GM13977 (cell line): ENCODE data around the gene POLR2C.
"Not testable (repeated sequence)": the region's sequence is repeated elsewhere in the genome, so short reads cannot be mapped to it uniquely, and the experiment has no call there.

ENCODE experiments used
- DNase-seq: peaks from one replicate; pipeline ENCODE4 v3.0.0; 2012; ENCODE audit warnings: low spot score
- in situ Hi-C: fragments of 300-500 bp; cut with MboI; formaldehyde crosslinking; loops from one replicate; pipeline ENCODE4 v1.12.0; 2022; ENCODE audit warnings: low sequenced_read_pairs, low pct_unique_long_range_greater_than_20kb, mixed read lengths, inconsistent platforms; ENCODE audit not compliant: unreplicated experiment
- TF ChIP-seq, protein P1 (sequence below): IDR thresholded peaks from 2 replicates; pipeline ENCODE4 v1.5.1; 2012; ENCODE audit warnings: mild to moderate bottlenecking, control low read depth; ENCODE audit not compliant: insufficient read depth; ENCODE audit errors: extremely low read depth, missing control alignments

Gene POLR2C

DNA sequence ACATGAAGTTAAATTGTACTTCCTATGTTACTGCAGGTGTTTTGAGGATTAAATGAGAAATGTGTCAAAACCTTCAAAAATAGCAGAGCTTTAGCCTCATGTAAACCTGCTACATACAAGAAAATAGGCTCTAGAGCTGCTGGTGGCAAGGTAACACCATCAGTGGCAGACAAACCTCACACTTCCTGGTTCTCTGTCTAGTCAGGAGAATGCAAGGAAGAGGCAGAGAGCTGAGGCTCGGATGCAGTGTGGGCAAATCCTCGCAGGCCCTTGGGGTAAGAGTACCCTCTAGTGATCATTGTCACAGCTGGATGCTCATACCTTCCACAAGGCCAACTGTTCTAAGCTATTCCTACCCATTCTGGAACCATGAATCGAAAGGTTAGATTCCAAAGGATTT, 29.5 kb upstream of the POLR2C start:
- in situ Hi-C loops, result no loop called here
- TF ChIP-seq, protein P1, sequence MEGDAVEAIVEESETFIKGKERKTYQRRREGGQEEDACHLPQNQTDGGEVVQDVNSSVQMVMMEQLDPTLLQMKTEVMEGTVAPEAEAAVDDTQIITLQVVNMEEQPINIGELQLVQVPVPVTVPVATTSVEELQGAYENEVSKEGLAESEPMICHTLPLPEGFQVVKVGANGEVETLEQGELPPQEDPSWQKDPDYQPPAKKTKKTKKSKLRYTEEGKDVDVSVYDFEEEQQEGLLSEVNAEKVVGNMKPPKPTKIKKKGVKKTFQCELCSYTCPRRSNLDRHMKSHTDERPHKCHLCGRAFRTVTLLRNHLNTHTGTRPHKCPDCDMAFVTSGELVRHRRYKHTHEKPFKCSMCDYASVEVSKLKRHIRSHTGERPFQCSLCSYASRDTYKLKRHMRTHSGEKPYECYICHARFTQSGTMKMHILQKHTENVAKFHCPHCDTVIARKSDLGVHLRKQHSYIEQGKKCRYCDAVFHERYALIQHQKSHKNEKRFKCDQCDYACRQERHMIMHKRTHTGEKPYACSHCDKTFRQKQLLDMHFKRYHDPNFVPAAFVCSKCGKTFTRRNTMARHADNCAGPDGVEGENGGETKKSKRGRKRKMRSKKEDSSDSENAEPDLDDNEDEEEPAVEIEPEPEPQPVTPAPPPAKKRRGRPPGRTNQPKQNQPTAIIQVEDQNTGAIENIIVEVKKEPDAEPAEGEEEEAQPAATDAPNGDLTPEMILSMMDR, result no peak
- no peak for DNase-seq

GRCh38 chr16:57434003-57434402, 28.5 kb upstream of the POLR2C start:
- TF ChIP-seq, protein P1, result no peak
- in situ Hi-C loops, result no loop called here
- DNase-seq, result no peak

GRCh38 chr16:57435838-57436237, 26.6 kb upstream of the POLR2C start:
- no peak for DNase-seq
- in situ Hi-C loops, result no loop called here

DNA sequence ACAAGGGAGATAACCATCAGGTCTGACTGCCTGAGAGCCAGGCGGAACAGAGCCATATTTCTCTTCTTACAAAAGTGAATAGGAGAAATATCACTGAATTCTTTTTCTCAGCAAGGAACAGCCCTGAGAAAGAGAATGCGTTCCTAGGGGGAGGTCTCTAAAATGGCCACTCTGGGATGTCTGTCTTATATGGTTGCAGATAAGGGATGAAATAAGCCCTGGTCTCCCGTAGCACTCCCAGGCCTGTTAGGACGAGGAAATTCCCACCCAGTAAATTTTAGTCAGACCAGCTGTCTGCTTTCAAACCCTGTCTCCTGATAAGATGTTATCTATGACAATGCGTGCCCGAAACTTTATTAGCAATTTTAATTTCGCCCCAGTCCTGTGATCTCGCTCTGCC, 22.5 kb upstream of the POLR2C start:
- DNase-seq, in situ Hi-C loops: not testable (repeated sequence)

More at GRCh38 chr16:57435838-57436237, 26.6 kb upstream of the POLR2C start:
- TF ChIP-seq, protein P1, result no peak

- in situ Hi-C loops, DNase-seq: not testable (repeated sequence)
These were observed 21.9 kb upstream of the POLR2C start for GRCh38 chr16:57440551-57440950.

GRCh38 chr16:57444711-57445110, 17.8 kb upstream of the POLR2C start:
- no peak for DNase-seq
- in situ Hi-C loops, result no loop called here
- TF ChIP-seq, protein P1, result no peak

DNA sequence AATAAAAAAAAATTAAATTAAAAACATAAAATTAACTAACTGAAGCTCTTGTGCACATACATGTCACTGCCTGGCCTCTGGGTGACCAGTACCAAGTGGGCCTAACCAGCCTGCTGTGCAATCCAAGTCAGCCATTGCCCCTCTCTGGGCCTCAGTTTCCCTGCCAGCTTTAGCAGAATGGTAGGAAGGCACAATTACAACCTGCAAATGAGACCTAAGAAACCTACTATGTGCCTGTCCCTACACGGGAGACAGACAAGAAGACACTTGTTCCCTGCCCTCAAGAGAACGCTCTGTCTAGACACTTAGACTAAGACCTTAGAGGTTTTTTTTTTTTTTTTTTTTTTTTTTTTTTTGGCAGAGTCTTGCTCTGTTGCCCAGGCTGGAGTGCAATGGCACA, 17.0 kb upstream of the POLR2C start:
- no peak for DNase-seq
- in situ Hi-C loops, result no loop called here
- TF ChIP-seq, protein P1, result no peak

DNA sequence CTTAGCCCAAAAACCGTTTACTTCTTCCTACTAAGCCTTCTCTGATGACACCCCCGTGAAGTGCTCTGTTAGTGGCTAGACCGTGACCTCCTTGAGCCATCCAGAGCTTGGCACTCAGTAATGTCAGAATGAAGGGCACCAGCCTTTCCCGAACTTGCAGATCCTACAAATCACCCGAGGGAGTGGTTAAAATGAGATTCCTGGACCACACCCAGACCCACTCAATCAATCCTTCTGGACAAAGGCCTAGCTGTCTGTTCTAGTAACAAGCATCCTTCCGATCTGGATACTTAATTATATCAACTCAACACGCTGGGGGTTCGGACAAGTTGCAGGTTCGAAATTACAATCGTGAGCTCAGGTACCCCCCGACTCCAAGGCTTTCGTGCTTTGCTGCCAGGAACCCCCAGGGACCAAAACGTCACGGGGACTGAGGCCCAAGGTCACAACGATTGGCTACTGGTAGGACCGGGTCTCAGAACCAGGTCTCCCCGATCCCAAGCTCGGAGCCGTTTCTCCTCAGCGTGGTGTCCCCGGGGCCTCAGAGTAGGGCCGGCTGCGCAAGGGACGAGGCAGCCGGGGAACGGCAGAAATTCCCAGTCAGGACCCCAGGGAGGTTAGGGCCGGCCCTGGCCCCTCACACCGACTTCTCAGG, 15.8 kb upstream of the POLR2C start:
- peak; percentile 55 for DNase-seq
- TF ChIP-seq, protein P1, result no peak
- in situ Hi-C loops, result no loop called here
